ENCODE measurements around the gene ABTB1.

ABTB1 gene

DNA sequence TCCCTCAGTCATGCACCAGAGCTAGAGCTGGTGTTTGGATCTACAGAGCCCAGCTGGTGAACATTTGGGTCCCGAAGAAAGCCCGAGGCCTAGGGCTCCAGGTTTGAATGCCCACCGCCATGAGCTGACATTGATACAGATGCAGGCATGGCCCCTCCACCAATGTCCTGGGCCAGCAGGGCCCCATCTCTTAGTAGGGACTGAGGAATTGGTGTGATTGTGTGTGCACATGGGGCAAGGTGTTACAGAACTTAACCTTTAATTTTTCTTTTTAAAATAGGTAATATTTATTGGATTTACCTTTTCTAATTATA, 32.8 kb upstream of the ABTB1 start:
- H3K4me3 ChIP-seq (replicated peaks in 1 of 2; ENCODE audit: low read depth in 2 of 2, low read length in 2 of 2): no peak overlapping the region
- TF ChIP-seq, protein P1, sequence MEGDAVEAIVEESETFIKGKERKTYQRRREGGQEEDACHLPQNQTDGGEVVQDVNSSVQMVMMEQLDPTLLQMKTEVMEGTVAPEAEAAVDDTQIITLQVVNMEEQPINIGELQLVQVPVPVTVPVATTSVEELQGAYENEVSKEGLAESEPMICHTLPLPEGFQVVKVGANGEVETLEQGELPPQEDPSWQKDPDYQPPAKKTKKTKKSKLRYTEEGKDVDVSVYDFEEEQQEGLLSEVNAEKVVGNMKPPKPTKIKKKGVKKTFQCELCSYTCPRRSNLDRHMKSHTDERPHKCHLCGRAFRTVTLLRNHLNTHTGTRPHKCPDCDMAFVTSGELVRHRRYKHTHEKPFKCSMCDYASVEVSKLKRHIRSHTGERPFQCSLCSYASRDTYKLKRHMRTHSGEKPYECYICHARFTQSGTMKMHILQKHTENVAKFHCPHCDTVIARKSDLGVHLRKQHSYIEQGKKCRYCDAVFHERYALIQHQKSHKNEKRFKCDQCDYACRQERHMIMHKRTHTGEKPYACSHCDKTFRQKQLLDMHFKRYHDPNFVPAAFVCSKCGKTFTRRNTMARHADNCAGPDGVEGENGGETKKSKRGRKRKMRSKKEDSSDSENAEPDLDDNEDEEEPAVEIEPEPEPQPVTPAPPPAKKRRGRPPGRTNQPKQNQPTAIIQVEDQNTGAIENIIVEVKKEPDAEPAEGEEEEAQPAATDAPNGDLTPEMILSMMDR (IDR thresholded peaks at IDR 0.05; ENCODE audit: low read depth, low read length): no peak
- no peak for DNase-seq (ENCODE audit: low read depth in 2 of 2)

DNA sequence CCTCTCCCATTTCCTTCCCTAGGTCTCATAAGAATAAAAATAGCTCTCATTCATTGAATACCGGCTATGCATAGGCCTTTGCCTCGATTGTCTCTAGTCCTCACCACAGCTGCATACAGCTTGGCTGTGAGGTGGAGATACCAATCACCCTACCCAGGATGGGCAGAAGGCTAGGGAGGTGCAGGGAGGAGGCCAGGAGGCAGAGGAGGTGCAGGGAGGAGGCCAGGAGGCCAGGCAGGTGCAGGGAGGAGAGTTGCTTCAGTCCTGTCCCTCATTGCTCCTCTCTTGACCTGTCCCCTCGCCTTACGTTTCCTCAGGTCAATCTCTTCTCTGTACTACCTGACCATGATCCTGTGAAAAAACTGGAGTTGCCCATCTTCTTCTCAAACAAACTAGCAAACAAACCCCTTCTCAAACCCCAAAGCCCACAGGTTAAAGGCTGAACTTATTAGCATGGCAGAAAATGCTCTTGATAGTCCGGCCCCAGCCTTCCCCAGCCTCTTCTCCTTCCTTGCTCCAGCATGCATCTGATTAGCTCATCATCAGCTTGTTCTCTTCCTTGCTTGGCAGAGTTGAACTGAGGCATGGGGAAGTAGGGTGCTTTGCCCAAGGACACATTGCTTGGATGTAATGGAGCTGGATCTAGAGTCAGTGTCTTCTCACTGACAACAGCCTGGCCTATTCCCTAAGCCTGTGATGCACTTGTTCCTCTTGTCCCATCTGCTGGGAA, 27.9 kb upstream of the ABTB1 start:
- TF ChIP-seq, protein P1 (IDR thresholded peaks at IDR 0.05; ENCODE audit: low read depth, low read length): no peak
- no peak overlapping the region for H3K4me3 ChIP-seq (replicated peaks in 1 of 2; ENCODE audit: low read depth in 2 of 2, low read length in 2 of 2)
- no peak for DNase-seq (ENCODE audit: low read depth in 2 of 2)

DNA sequence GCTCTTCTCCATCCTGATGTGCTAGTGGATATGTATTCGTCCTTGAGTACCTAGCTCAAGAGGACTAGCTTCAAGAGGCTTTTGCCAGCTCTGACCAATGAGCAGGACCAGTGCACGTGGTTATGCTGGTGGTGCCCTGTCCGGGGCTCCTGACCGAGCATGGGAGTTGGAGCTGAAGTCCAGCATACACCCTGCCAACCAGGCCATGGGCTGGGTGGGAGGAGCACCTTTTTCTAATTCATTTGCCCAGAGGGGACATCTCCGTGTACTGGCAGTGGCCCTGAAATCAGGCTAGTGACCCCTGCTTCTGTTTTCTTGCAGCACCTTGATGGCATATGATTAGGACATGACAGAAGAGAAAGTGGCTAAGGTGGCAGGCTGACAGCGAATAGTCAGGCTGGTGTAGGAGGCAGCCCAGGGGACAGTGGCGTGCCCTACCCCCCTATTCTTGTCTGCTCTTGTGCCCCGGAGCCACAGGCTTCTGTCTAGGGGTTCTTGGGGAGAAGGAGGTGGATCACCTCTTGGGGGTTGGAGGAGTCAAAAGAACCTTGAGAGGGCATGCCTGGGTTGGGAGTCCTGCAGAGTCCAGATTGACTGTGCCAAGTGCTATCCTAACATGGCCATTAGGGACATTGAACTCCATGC, 27.3 kb upstream of the ABTB1 start:
- no peak for DNase-seq (ENCODE audit: low read depth in 2 of 2)
- no peak overlapping the region for H3K4me3 ChIP-seq (replicated peaks in 1 of 2; ENCODE audit: low read depth in 2 of 2, low read length in 2 of 2)
- TF ChIP-seq, protein P1 (IDR thresholded peaks at IDR 0.05; ENCODE audit: low read depth, low read length): no peak

DNA sequence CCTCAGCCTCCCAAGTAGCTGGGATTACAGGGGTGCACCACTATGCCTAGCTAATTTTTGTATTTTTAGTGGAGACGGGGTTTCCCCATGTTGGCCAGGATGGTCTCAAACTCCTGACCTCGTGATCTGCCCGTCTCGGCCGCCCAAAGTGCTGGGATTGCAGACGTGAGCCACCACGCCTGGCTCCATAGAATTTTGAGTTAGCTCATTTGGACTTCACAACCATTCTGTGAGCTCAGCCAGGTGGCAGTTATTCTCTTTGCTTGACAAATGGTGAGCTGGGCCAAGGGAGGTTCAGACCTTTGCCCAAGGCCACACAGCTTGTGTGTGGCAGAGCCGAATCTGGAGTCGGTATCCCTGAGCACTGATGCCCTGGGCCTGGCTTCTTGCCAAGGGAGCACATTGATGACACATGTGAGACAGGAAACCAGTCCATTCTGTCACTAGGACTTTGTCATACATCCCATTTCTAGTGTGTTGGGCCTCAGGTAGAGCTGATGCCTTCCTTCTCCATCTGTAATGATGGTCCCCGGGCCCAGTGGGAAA, 26.2 kb upstream of the ABTB1 start:
- no peak for DNase-seq (ENCODE audit: low read depth in 2 of 2)
- TF ChIP-seq, protein P1 (IDR thresholded peaks at IDR 0.05; ENCODE audit: low read depth, low read length): no peak
- H3K4me3 ChIP-seq (replicated peaks in 1 of 2; ENCODE audit: low read depth in 2 of 2, low read length in 2 of 2): no peak overlapping the region

- TF ChIP-seq, protein P1 (IDR thresholded peaks at IDR 0.05; ENCODE audit: low read depth, low read length): no peak
- no peak for DNase-seq (ENCODE audit: low read depth in 2 of 2)
- H3K4me3 ChIP-seq (replicated peaks in 1 of 2; ENCODE audit: low read depth in 2 of 2, low read length in 2 of 2): no peak overlapping the region
Measured at GRCh38 chr3:127647166-127647844, 25.4 kb upstream of the ABTB1 start.

- no peak for DNase-seq (ENCODE audit: low read depth in 2 of 2)
- no peak overlapping the region for H3K4me3 ChIP-seq (replicated peaks in 1 of 2; ENCODE audit: low read depth in 2 of 2, low read length in 2 of 2)
- TF ChIP-seq, protein P1 (IDR thresholded peaks at IDR 0.05; ENCODE audit: low read depth, low read length): no peak
Measured at GRCh38 chr3:127647845-127648204, 24.9 kb upstream of the ABTB1 start.

All from cardiac fibroblast (primary cell).